Ovary (tissue), 9 donors: ENCODE data around the gene SDC3. TPM values are rescaled to one million over a fixed set of nuclear protein-coding genes. Genes with fewer than 3 reads are reported as not detected.

ENCODE experiments used
- DNase-seq, 5 donors: peaks; one replicate each; pipeline ENCODE4 v3.0.0-alpha.2; 2019 to 2020
- H3K27ac ChIP-seq, 2 donors: fragments of 200-600 bp; one replicate each; pipeline versions ENCODE4 v1.5.1 to v1.8.0; 2019 to 2022
- H3K27me3 ChIP-seq: fragments of 200-600 bp; one replicate; pipeline ENCODE4 v1.8.0; 2022
- H3K36me3 ChIP-seq: fragments of 200-600 bp; sonication (generic); one replicate; pipeline ENCODE4 v1.5.1; 2019
- H3K4me1 ChIP-seq: one replicate; pipeline ENCODE4 v1.8.1; 2013; ENCODE audit warnings: mild to moderate bottlenecking, moderate library complexity; ENCODE audit not compliant: insufficient read depth
- H3K4me3 ChIP-seq: fragments of 200-600 bp; sonication (generic); one replicate; pipeline ENCODE4 v1.5.1; 2017
- H3K9me3 ChIP-seq, 2 donors: fragments of 200-600 bp in 1 of 2; sonication (generic) in 1 of 2; one replicate each; pipeline versions ENCODE4 v1.5.1 to v1.8.1; 2013 to 2019; ENCODE audit warnings: mild to moderate bottlenecking in 1 of 2, moderate library complexity in 1 of 2
- CTCF ChIP-seq, 3 donors: fragments of 450-650 bp in 2 of 3; fragments of 200-600 bp in 1 of 3; IDR thresholded peaks; one replicate each; pipeline versions ENCODE4 v1.5.1 to v1.8.0; 2016 to 2022; ENCODE audit warnings: antibody characterized with exemption in 3 of 3, mild to moderate bottlenecking in 1 of 3
- EP300 ChIP-seq: sonication (generic); formaldehyde crosslinking; IDR thresholded peaks from one replicate; pipeline ENCODE4 v1.6.1; 2017; ENCODE audit warnings: antibody characterized with exemption
- POLR2A ChIP-seq: fragments of 450-650 bp; IDR thresholded peaks from one replicate; pipeline ENCODE4 v1.6.1; 2017; ENCODE audit warnings: antibody characterized with exemption, mild to moderate bottlenecking, moderate library complexity
- WGBS, 3 donors: extraction: QIAGEN DNeasy Blood & Tissue Kit in 1 of 3; methylation state at CpG; one replicate each; pipeline versions ENCODE4 v1.1.5 to v1.1.7; 2013 to 2017; 5-methylcytosine and 5-hydroxymethylcytosine counted together
- intact Hi-C, 4 donors: fragments of 100-400 bp; cut with DNase I; formaldehyde crosslinking; loops; one replicate each; pipeline versions ENCODE4 v1.11.0 to v1.15.1; 2022 to 2023
- polyA plus RNA-seq, 2 donors: library from polyadenylated mRNA; stranded (reverse); fragments of 200-250 nt in 1 of 2; fragments of 350-450 nt in 1 of 2; fragmentation: Illumina TruSeq in 1 of 2; extraction: RNeasy Lipid Tissue Mini Kit (QIAGEN cat#74804) in 1 of 2; gene quantifications; one replicate each; pipeline ENCODE4 v1.2.3, GENCODE V29; 2013 to 2014
- total RNA-seq, 7 donors: library from RNA; depleted of rRNA in 2 of 7; stranded (reverse); fragments of >200 nt in 2 of 7; fragmentation: NEBNext Ultra II Directional in 3 of 7; extraction: Animal tissue kit (Norgen Biotek cat#: 25700) in 3 of 7; gene quantifications; one replicate each; pipeline versions ENCODE4 v1.1.0 to v1.2.4, GENCODE V29; 2016 to 2023
- donor health status: DM: no; HTN: no; CAD: no; lungs with moderate emphysema.
- donor health status: DM: no; HTN: no; CAD: no.
- donor health status: Bipolar disorder and iron deficiency.
- donor health status: DM: yes; HTN: yes; CAD: no.
- donor health status: DM: no; HTN: no; CAD: no.
- donor health status: DM: yes; HTN: yes; CAD: no.

Gene SDC3
- total and polyA plus RNA-seq, 9 donors = 4.2 to 31.0 (median 23.0) TPM

- Histone ChIP-seq H3K36me3 (no peaks in the 10 kb centered on the region), H3K4me1 (peaks cover 7% of the 10 kb centered on the region), H3K4me3 (no peak overlapping the region), H3K27ac (no peak overlapping the region), H3K27me3 (no peaks in the 10 kb centered on the region), H3K9me3 (no peaks in the 10 kb centered on the region)
- 38 to 42% (median 40%) methylated on average over 9 of the region's 9 CpGs for WGBS, 3 donors
- intact Hi-C loops = loop anchor here (1.0 to 10.0 kb wide), 7 partner anchors 109 to 513 kb away; partner anchors contain the start of gene MATN1 (in 3 of the 4)
- DNase-seq = peak; percentile 83 to 92 (median 88)
- TF ChIP-seq CTCF (IDR thresholded peaks at IDR 0.05) = peak; percentile 49 to 82 (median 82)
- no peak for TF ChIP-seq EP300
Measured at GRCh38 chr1:30911059-30911954, 2.7 kb upstream of the SDC3 start.

- Histone ChIP-seq H3K9me3 (no peaks in the 10 kb centered on the region), H3K27me3 (no peaks in the 10 kb centered on the region), H3K4me3 (no peak overlapping the region), H3K4me1 (peaks cover 7% of the 10 kb centered on the region), H3K27ac (no peak overlapping the region), H3K36me3 (no peaks in the 10 kb centered on the region)
- intact Hi-C loops = loop anchor here (2.0 to 10.0 kb wide), 6 partner anchors 107 to 515 kb away; partner anchors contain the start of gene MATN1 (in 3 of the 4)
- DNase-seq = no peak
- 84 to 87% (median 87%) methylated on average over 14 of the region's 14 CpGs for WGBS, 3 donors
- no peak for TF ChIP-seq POLR2A
- no peak for TF ChIP-seq CTCF (IDR thresholded peaks at IDR 0.05)
- no peak for TF ChIP-seq EP300
Measured at GRCh38 chr1:30909365-30910068, 959 bp upstream of the SDC3 start.

GRCh38 chr1:30908316-30908695 is 252 bp downstream of the SDC3 start:
- DNase-seq = peak in 1 of 5 donors; percentile 46
- Histone ChIP-seq H3K9me3 (no peaks in the 10 kb centered on the region), H3K4me3 (peak overlapping the region; percentile 47), H3K36me3 (no peaks in the 10 kb centered on the region), H3K4me1 (peaks cover 7% of the 10 kb centered on the region), H3K27me3 (no peaks in the 10 kb centered on the region), H3K27ac (peak overlapping the region in 1 of 2 donors; percentile 2)
- 0 to 1% methylated on average over 16 to 47 of the region's 69 CpGs; no CpG with 5 or more reads in 1 of the 3 donors for WGBS, 3 donors
- TF ChIP-seq CTCF (IDR thresholded peaks at IDR 0.05) (no peak), POLR2A (no peak), EP300 (no peak)
- intact Hi-C loops = no loop called here

GRCh38 chr1:30907481-30908315 is 860 bp downstream of the SDC3 start:
- DNase-seq = peak in 2 of 5 donors; percentile 48 to 51
- TF ChIP-seq POLR2A = no peak
- no peak for TF ChIP-seq EP300
- TF ChIP-seq CTCF (IDR thresholded peaks at IDR 0.05) = no peak
- peak overlapping the region in 1 of 2 donors; percentile 2 for H3K27ac ChIP-seq
- no peaks in the 10 kb centered on the region for H3K36me3 ChIP-seq
- WGBS, 3 donors = 11 to 12% (median 11%) methylated on average over 36 to 47 of the region's 47 CpGs
- H3K4me3 ChIP-seq = peak overlapping the region; percentile 47
- H3K27me3 ChIP-seq = no peaks in the 10 kb centered on the region
- intact Hi-C loops = no loop called here
- H3K9me3 ChIP-seq = no peaks in the 10 kb centered on the region
- peaks cover 7% of the 10 kb centered on the region for H3K4me1 ChIP-seq
